GM13977 (cell line): Measurements from ENCODE around the gene CNTNAP4.

Experiments used
- DNase-seq: peaks from one replicate; pipeline ENCODE4 v3.0.0; 2012; ENCODE audit warnings: low spot score
- in situ Hi-C: fragments of 300-500 bp; cut with MboI; formaldehyde crosslinking; loops from one replicate; pipeline ENCODE4 v1.12.0; 2022; ENCODE audit warnings: low sequenced_read_pairs, low pct_unique_long_range_greater_than_20kb, mixed read lengths, inconsistent platforms; ENCODE audit not compliant: unreplicated experiment
- TF ChIP-seq, protein P1 (sequence below): IDR thresholded peaks from 2 replicates; pipeline ENCODE4 v1.5.1; 2012; ENCODE audit warnings: mild to moderate bottlenecking, control low read depth; ENCODE audit not compliant: insufficient read depth; ENCODE audit errors: extremely low read depth, missing control alignments

Gene CNTNAP4

DNA sequence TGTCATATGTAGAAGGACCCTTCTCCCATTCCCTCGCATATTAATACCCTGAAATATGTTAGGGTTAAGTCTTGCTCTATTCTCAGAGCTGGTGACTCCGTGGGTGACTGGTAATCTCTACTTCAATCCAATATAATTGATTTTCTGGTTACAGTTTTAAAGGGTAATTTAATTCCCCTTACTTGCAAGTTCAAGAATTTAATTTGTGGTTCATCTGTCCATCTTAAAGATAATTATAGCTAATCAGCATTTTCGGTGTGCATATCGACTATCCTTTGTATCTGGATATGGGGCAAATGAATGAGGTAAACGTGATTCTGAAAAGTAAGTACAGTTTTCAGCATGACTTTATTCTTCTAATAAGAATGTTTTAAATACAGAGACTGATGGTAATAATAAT lies 250.0 kb downstream of the CNTNAP4 start:
- in situ Hi-C loops, result no loop called here
- TF ChIP-seq, protein P1, sequence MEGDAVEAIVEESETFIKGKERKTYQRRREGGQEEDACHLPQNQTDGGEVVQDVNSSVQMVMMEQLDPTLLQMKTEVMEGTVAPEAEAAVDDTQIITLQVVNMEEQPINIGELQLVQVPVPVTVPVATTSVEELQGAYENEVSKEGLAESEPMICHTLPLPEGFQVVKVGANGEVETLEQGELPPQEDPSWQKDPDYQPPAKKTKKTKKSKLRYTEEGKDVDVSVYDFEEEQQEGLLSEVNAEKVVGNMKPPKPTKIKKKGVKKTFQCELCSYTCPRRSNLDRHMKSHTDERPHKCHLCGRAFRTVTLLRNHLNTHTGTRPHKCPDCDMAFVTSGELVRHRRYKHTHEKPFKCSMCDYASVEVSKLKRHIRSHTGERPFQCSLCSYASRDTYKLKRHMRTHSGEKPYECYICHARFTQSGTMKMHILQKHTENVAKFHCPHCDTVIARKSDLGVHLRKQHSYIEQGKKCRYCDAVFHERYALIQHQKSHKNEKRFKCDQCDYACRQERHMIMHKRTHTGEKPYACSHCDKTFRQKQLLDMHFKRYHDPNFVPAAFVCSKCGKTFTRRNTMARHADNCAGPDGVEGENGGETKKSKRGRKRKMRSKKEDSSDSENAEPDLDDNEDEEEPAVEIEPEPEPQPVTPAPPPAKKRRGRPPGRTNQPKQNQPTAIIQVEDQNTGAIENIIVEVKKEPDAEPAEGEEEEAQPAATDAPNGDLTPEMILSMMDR, result no peak
- DNase-seq, result no peak

DNA sequence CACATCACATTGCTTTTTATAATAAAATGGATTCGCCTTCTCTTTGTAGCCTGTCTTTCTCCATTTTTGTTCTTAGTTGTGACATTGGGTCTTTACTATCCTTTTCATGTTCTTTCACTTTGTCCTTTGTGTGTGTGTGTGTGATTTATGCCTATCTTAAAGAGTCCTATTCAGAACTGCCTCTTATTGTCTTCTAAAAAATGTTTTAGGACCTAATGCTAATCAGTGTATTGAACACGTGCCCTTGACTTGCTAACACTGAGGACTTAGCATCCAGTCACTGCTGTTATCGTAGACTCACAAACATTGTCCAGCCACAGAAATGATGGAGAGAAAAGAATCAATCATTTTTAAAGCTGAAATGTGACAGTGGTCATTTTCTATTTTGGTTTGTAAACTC lies 251.9 kb downstream of the CNTNAP4 start:
- in situ Hi-C loops, result no loop called here
- DNase-seq, result no peak
- TF ChIP-seq, protein P1, result no peak

DNA sequence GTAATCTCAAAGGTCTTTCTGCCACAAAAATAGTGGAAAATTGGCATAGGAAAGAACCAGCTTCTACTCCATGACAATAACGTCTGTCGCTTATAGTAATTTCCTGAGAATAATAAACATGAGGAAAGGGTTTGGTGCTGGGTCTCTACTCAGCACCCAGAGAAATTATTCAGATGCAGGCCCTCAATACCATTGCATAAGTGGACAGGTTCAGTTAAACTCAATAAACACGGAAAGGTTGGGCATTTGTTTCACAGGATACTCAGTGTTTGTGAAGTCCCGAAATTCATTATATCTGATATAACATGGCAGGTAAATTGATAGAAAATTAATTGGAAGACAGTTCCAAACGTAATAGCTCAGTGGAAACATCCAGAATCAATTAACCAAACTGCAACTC lies 254.0 kb downstream of the CNTNAP4 start:
- in situ Hi-C loops, result no loop called here
- TF ChIP-seq, protein P1, result no peak
- DNase-seq, result no peak

- TF ChIP-seq, protein P1, result no peak
- no peak for DNase-seq
- in situ Hi-C loops, result no loop called here
Observed at GRCh38 chr16:76532188-76532973, 255.2 kb downstream of the CNTNAP4 start.

- no peak for DNase-seq
- TF ChIP-seq, protein P1, result no peak
- in situ Hi-C loops, result no loop called here
Observed at GRCh38 chr16:76539609-76540008, 262.4 kb downstream of the CNTNAP4 start.

DNA sequence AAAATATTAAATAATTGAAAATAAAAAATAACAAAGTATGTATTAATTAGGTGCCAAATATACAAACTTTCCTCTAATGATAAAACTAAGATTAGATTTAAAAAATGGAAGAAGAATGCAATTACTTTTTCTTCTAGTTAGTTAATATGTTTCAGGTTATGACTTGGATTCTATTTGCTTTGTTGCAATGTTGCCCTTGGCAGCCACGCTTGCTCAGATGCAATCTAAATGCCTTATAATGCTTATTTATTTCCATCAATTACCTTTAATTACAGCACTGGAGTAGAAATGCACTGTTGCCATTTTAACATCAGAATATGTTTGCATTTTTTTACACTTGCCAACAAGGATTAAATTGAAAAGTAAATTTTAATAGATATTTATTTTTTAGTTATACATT lies 263.9 kb downstream of the CNTNAP4 start:
- TF ChIP-seq, protein P1, result no peak
- no peak for DNase-seq
- in situ Hi-C loops, result no loop called here
